Measurements from ENCODE around the gene NIPA2. TPM values are rescaled to one million over a fixed set of nuclear protein-coding genes. Genes with fewer than 3 reads are reported as not detected.
A peak's percentile ranks its signal among the peaks of the same experiment; 100 is the strongest.

Gene NIPA2
- total RNA-seq, 1 experiment from 2014 or later = 77.9 TPM

DNA sequence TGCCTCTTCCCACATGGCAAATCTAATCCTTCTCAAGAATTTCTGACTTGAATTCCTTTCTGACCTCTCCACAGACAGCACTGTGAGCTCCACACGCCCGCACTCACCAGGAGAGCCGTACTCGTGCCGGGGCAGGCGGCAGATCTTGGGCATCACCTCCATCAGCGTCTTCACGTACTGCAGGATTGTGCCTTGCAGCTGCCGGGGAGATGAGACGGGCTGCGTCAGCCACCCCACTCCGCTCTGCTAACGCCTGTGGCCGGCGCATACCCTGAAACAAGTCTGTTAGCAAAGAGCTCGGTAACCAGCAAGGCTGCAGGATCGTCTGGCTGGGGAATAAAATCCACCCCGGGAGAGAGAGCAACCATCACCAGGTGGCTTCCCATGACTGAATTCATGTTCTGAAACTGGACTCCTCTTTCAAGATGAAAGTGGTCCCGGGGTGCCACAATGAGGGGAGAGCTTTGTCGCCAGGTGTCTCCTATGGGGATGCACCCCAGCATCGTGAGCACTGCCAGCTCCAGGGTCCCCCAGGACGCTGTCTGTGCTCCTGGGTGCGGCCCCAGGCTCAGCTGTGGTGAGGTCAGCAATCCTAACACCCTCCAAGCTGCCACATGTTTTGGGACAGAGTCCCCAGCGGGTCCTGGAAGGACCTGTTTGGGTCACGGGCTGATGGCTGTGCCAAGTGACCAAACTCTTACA lies 43.4 kb downstream of the NIPA2 start:
- no peak overlapping the region for H2AFZ ChIP-seq (ENCODE audit: low read length)
- no peaks in the 10 kb centered on the region for H3K79me2 ChIP-seq (ENCODE audit: insufficient read depth, low read length)
- TF ChIP-seq, protein P1, sequence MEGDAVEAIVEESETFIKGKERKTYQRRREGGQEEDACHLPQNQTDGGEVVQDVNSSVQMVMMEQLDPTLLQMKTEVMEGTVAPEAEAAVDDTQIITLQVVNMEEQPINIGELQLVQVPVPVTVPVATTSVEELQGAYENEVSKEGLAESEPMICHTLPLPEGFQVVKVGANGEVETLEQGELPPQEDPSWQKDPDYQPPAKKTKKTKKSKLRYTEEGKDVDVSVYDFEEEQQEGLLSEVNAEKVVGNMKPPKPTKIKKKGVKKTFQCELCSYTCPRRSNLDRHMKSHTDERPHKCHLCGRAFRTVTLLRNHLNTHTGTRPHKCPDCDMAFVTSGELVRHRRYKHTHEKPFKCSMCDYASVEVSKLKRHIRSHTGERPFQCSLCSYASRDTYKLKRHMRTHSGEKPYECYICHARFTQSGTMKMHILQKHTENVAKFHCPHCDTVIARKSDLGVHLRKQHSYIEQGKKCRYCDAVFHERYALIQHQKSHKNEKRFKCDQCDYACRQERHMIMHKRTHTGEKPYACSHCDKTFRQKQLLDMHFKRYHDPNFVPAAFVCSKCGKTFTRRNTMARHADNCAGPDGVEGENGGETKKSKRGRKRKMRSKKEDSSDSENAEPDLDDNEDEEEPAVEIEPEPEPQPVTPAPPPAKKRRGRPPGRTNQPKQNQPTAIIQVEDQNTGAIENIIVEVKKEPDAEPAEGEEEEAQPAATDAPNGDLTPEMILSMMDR (conservative IDR thresholded peaks at IDR 0.05) = no peak
- no peaks in the 10 kb centered on the region for H3K23me2 ChIP-seq (ENCODE audit: insufficient read length, low read depth, low read length, poor library complexity, severe bottlenecking)
- H2BK5ac ChIP-seq (ENCODE audit: insufficient read length, low read length) = no peak overlapping the region
- H2BK12ac ChIP-seq (ENCODE audit: insufficient read length, low read depth, low read length) = no peak overlapping the region
- H3K4ac ChIP-seq (ENCODE audit: low read depth, low read length) = no peak overlapping the region
- H2AK5ac ChIP-seq (ENCODE audit: insufficient read length, low read length) = no peak overlapping the region
- peaks cover 0 to 5% of the 10 kb centered on the region in 2 experiments; a peak in 4 of 5 replicates for H3K9me3 Mint-ChIP-seq
- H3K27ac ChIP-seq (ENCODE audit: insufficient read length, low read depth, low read length) = no peak overlapping the region
- H3K9ac ChIP-seq (ENCODE audit: extremely low read depth, insufficient read length, low read length) = no peak overlapping the region
- H4K91ac ChIP-seq (ENCODE audit: insufficient read length, low read depth, low read length) = no peak overlapping the region
- H3K4me2 ChIP-seq (ENCODE audit: insufficient read depth, insufficient read length, low read length) = no peak overlapping the region
- H3K79me1 ChIP-seq (ENCODE audit: insufficient read depth, low read depth, low read length, poor library complexity, severe bottlenecking) = no peaks in the 10 kb centered on the region
- H3K4me1 Mint-ChIP-seq = peaks cover 4% of the 10 kb centered on the region in 2 experiments
- peaks cover 29 to 41% (median 36%) of the 10 kb centered on the region in 3 experiments for H3K36me3 Mint-ChIP-seq (ENCODE audit: insufficient read depth in 1 of 3, low read depth in 3 of 3)
- no peaks in the 10 kb centered on the region; the same call in 1 of the 2 replicates for H3K4me1 ChIP-seq (ENCODE audit: insufficient read depth, low read length)
- H2BK20ac ChIP-seq (ENCODE audit: low read depth, low read length, poor library complexity, severe bottlenecking) = no peak overlapping the region
- H2BK120ac ChIP-seq (ENCODE audit: low read depth, low read length, poor library complexity, severe bottlenecking) = no peak overlapping the region
- peak overlapping the region; percentile 11 to 40 (median 33); a peak in 2 of 7 replicates for H3K27ac Mint-ChIP-seq
- H4K8ac ChIP-seq (replicated peaks; ENCODE audit: insufficient read length, low read depth, low read length) = no peak overlapping the region
- H3K27me3 Mint-ChIP-seq (ENCODE audit: low read depth) = no peaks in the 10 kb centered on the region
- H3K56ac ChIP-seq (ENCODE audit: insufficient read length, low read depth, low read length) = no peak overlapping the region
- H4K5ac ChIP-seq (ENCODE audit: insufficient read length, low read depth, low read length) = no peak overlapping the region
- no peak overlapping the region for H3K4me3 Mint-ChIP-seq
- no peak for DNase-seq
- no peak overlapping the region for H3K23ac ChIP-seq (ENCODE audit: insufficient read length, low read depth, low read length)
- H3K14ac ChIP-seq (ENCODE audit: insufficient read depth, low read length) = no peak overlapping the region
- H3K18ac ChIP-seq (ENCODE audit: insufficient read length, low read depth, low read length) = no peak overlapping the region
- no peaks in the 10 kb centered on the region for H4K20me1 ChIP-seq (ENCODE audit: control insufficient read depth, insufficient read depth, insufficient read length)
- H2BK15ac ChIP-seq (ENCODE audit: low read depth, low read length) = no peak overlapping the region
- WGBS (ENCODE audit: extremely low coverage, insufficient read length, low lambda C conversion rate) = no CpG with 5 or more reads among the region's 25 CpGs
- H3K9me3 ChIP-seq (ENCODE audit: control insufficient read depth, low read depth, low read length) = no peaks in the 10 kb centered on the region
- H3T11ph ChIP-seq (ENCODE audit: low read length) = no peak overlapping the region
- H3K27me3 ChIP-seq (ENCODE audit: insufficient read depth, low read length) = no peaks in the 10 kb centered on the region

Data from H9 (cell line).